Neuronal stem cell (in vitro differentiated cells): Measurements from ENCODE around the gene FOXP1.

Experiments used
- DNase-seq: peaks from one replicate; pipeline ENCODE4 v3.0.0-alpha.2; 2013; ENCODE audit warnings: low spot score
- H2AFZ ChIP-seq: one replicate; pipeline ENCODE4 v1.6.1; 2013; ENCODE audit warnings: mild to moderate bottlenecking, low read length, inconsistent platforms
- H2AK5ac ChIP-seq: 2 replicates; pipeline ENCODE4 v1.6.1; 2013; ENCODE audit warnings: low read depth, mild to moderate bottlenecking, inconsistent platforms, low read length, moderate library complexity, mixed read lengths
- H2BK120ac ChIP-seq: 2 replicates; pipeline ENCODE4 v1.6.1; 2013; ENCODE audit warnings: low read depth, mild to moderate bottlenecking, inconsistent platforms, low read length, moderate library complexity, mixed read lengths
- H2BK12ac ChIP-seq: one replicate; pipeline ENCODE4 v1.6.1; 2013; ENCODE audit warnings: low read length, inconsistent platforms
- H2BK15ac ChIP-seq: 2 replicates; pipeline ENCODE4 v1.6.1; 2013; ENCODE audit warnings: mild to moderate bottlenecking, low read length, inconsistent platforms, mixed read lengths
- H2BK5ac ChIP-seq: one replicate; pipeline ENCODE4 v1.6.1; 2013; ENCODE audit warnings: inconsistent platforms, mild to moderate bottlenecking, low read length, moderate library complexity
- H3K14ac ChIP-seq: one replicate; pipeline ENCODE4 v1.6.1; 2013; ENCODE audit warnings: low read length, inconsistent platforms
- H3K18ac ChIP-seq: 2 replicates; pipeline ENCODE4 v1.6.1; 2013; ENCODE audit warnings: low read length, inconsistent platforms
- H3K23ac ChIP-seq: 2 replicates; pipeline ENCODE4 v1.6.1; 2013; ENCODE audit warnings: low read depth, mild to moderate bottlenecking, mixed read lengths, low read length, inconsistent platforms; ENCODE audit not compliant: poor library complexity
- H3K27ac ChIP-seq: replicated peaks from 3 replicates; pipeline ENCODE4 v1.5.1; 2013; ENCODE audit warnings: low read length, inconsistent platforms
- H3K27me3 ChIP-seq, 3 experiments: 2 replicates each; pipeline ENCODE4 v1.6.1; 2013; ENCODE audit warnings: low read length in 3 of 3, mild to moderate bottlenecking in 2 of 3, inconsistent platforms in 1 of 3, low read depth in 1 of 3, mixed read lengths in 1 of 3, moderate library complexity in 1 of 3; ENCODE audit not compliant: control insufficient read depth in 3 of 3, insufficient read depth in 3 of 3
- H3K36me3 ChIP-seq, 2 donors: replicated peaks in 1 of 2; 2 replicates each; pipeline ENCODE4 v1.6.1; 2013; ENCODE audit warnings: low read length in 2 of 2; ENCODE audit not compliant: control insufficient read depth in 2 of 2, insufficient read depth in 2 of 2
- H3K4ac ChIP-seq: 2 replicates; pipeline ENCODE4 v1.6.1; 2013; ENCODE audit warnings: inconsistent platforms, mild to moderate bottlenecking, low read length, moderate library complexity
- H3K4me1 ChIP-seq, 2 donors: 1 replicate in 1 of 2; 2 replicates in 1 of 2; pipeline ENCODE4 v1.6.1; 2013; ENCODE audit warnings: low read length in 2 of 2, low read depth in 1 of 2; ENCODE audit not compliant: control insufficient read depth in 2 of 2, insufficient read depth in 1 of 2
- H3K4me2 ChIP-seq: one replicate; pipeline ENCODE4 v1.6.1; 2013; ENCODE audit warnings: mild to moderate bottlenecking, low read length, inconsistent platforms; ENCODE audit not compliant: insufficient read depth, poor library complexity, severe bottlenecking
- H3K4me3 ChIP-seq, 2 donors: 2 replicates each; pipeline ENCODE4 v1.5.1; 2013; ENCODE audit warnings: low read length in 2 of 2, mild to moderate bottlenecking in 2 of 2, inconsistent platforms in 1 of 2, moderate library complexity in 1 of 2
- H3K79me1 ChIP-seq: one replicate; pipeline ENCODE4 v1.6.1; 2013; ENCODE audit warnings: low read depth, mild to moderate bottlenecking, inconsistent platforms, low read length, moderate library complexity
- H3K9ac ChIP-seq: one replicate; pipeline ENCODE4 v1.6.1; 2013; ENCODE audit warnings: mild to moderate bottlenecking, low read depth, low read length, inconsistent platforms; ENCODE audit not compliant: poor library complexity
- H3K9me3 ChIP-seq, 2 donors: replicated peaks in 1 of 2; 2 replicates each; pipeline versions ENCODE3 to v1.6.1; 2013; ENCODE audit warnings: low read length in 2 of 2, mild to moderate bottlenecking in 2 of 2, inconsistent platforms in 1 of 2, low read depth in 1 of 2, mixed read lengths in 1 of 2, moderate library complexity in 1 of 2; ENCODE audit not compliant: control insufficient read depth in 2 of 2, insufficient read depth in 1 of 2
- H4K8ac ChIP-seq: one replicate; pipeline ENCODE4 v1.6.1; 2013; ENCODE audit warnings: low read depth, mild to moderate bottlenecking, inconsistent platforms, low read length, moderate library complexity
- H4K91ac ChIP-seq: one replicate; pipeline ENCODE4 v1.6.1; 2013; ENCODE audit warnings: low read length, low read depth, mild to moderate bottlenecking, inconsistent platforms; ENCODE audit not compliant: poor library complexity
- whole genome bisulfite sequencing, 2 donors: extraction: QIAGEN DNeasy Blood & Tissue Kit; methylation state at CpG; one replicate each; pipeline ENCODE4 v1.1.7; 2013; ENCODE audit warnings: missing lambda C conversion rate in 2 of 2, mixed read lengths in 1 of 2; ENCODE audit not compliant: insufficient read length in 2 of 2, insufficient replicate concordance in 1 of 2; ENCODE audit errors: extremely low coverage in 2 of 2; 5-methylcytosine and 5-hydroxymethylcytosine counted together

FOXP1 gene

GRCh38 chr3:71210257-71211007 is 373.1 kb downstream of the FOXP1 start:
- H3K79me1 ChIP-seq = no peaks in the 10 kb centered on the region
- H3K4me1 ChIP-seq = peaks cover 9 to 20% of the 10 kb centered on the region in 2 donors
- H4K91ac ChIP-seq = no peak overlapping the region
- H3K9me3 ChIP-seq = no peaks in the 10 kb centered on the region
- no peak overlapping the region for H2BK5ac ChIP-seq
- WGBS, 2 donors = no CpG with 5 or more reads among the region's 4 CpGs
- H3K36me3 ChIP-seq = no peaks in the 10 kb centered on the region
- no peak overlapping the region for H3K27ac ChIP-seq
- no peak overlapping the region for H2AFZ ChIP-seq
- no peak for DNase-seq
- H3K9ac ChIP-seq = no peak overlapping the region
- H3K4ac ChIP-seq = no peak overlapping the region
- H3K18ac ChIP-seq = no peak overlapping the region
- no peak overlapping the region for H3K4me2 ChIP-seq
- H3K27me3 ChIP-seq = no peaks in the 10 kb centered on the region
- no peak overlapping the region for H3K4me3 ChIP-seq
- no peak overlapping the region for H2AK5ac ChIP-seq
- H2BK12ac ChIP-seq = no peak overlapping the region
- no peak overlapping the region for H3K23ac ChIP-seq
- H2BK15ac ChIP-seq = no peak overlapping the region
- H2BK120ac ChIP-seq = no peak overlapping the region
- H3K14ac ChIP-seq = no peak overlapping the region
- no peak overlapping the region for H4K8ac ChIP-seq

GRCh38 chr3:71208211-71209095 is 375.1 kb downstream of the FOXP1 start:
- Histone ChIP-seq H3K14ac (no peak overlapping the region), H3K4me3 (no peak overlapping the region), H2BK5ac (no peak overlapping the region), H3K27me3 (no peaks in the 10 kb centered on the region), H2BK120ac (no peak overlapping the region), H4K8ac (no peak overlapping the region), H3K9me3 (no peaks in the 10 kb centered on the region), H3K9ac (no peak overlapping the region), H4K91ac (no peak overlapping the region), H3K4ac (no peak overlapping the region), H3K4me2 (no peak overlapping the region), H2AFZ (no peak overlapping the region), H3K79me1 (no peaks in the 10 kb centered on the region), H2AK5ac (no peak overlapping the region), H2BK15ac (no peak overlapping the region), H3K23ac (no peak overlapping the region), H2BK12ac (no peak overlapping the region), H3K36me3 (no peaks in the 10 kb centered on the region), H3K4me1 (peaks cover 11 to 20% of the 10 kb centered on the region in 2 donors), H3K27ac (no peak overlapping the region), H3K18ac (no peak overlapping the region)
- no peak for DNase-seq
- no CpG with 5 or more reads among the region's 6 CpGs for WGBS, 2 donors

- H2BK5ac ChIP-seq = no peak overlapping the region
- no peaks in the 10 kb centered on the region for H3K9me3 ChIP-seq
- H3K4me3 ChIP-seq = no peak overlapping the region
- no peak for DNase-seq
- no peaks in the 10 kb centered on the region for H3K27me3 ChIP-seq
- no peak overlapping the region for H3K18ac ChIP-seq
- no peaks in the 10 kb centered on the region for H3K79me1 ChIP-seq
- no peak overlapping the region for H2BK12ac ChIP-seq
- no peak overlapping the region for H4K91ac ChIP-seq
- no peak overlapping the region for H4K8ac ChIP-seq
- H3K4me1 ChIP-seq = peaks cover 11 to 20% of the 10 kb centered on the region in 2 donors
- H3K36me3 ChIP-seq = no peaks in the 10 kb centered on the region
- no peak overlapping the region for H2AK5ac ChIP-seq
- H3K4ac ChIP-seq = no peak overlapping the region
- no peak overlapping the region for H3K4me2 ChIP-seq
- no CpG with 5 or more reads among the region's 3 CpGs for WGBS, 2 donors
- no peak overlapping the region for H2AFZ ChIP-seq
- no peak overlapping the region for H2BK120ac ChIP-seq
- no peak overlapping the region for H3K9ac ChIP-seq
- no peak overlapping the region for H3K23ac ChIP-seq
- no peak overlapping the region for H3K14ac ChIP-seq
- H3K27ac ChIP-seq = no peak overlapping the region
- no peak overlapping the region for H2BK15ac ChIP-seq
These were observed 375.9 kb downstream of the FOXP1 start for GRCh38 chr3:71207632-71208031.
